ENCODE results near the gene SMCHD1.
"Not testable (repeated sequence)": the region's sequence is repeated elsewhere in the genome, so short reads cannot be mapped to it uniquely, and the experiment has no call there.

Gene SMCHD1

DNA sequence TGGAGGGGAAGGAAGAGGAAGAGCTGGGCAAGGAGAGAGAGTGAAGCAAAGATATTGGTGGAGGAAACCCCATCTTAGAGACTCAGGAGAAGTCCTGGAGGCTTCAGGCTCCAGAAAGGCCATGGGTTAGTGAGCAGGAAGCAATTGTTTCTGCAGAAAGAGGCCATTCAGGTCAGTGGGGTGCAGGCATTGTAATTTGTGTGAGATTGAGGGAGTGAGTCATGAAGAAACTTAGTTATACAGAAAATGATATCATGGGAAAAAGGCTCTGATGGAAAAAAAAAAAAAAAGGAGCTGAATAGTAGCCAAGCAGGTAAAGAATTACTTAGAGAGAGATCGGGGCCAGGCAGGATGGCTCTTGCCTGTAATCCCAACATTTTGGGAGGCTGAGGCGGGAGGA lies 195.3 kb downstream of the SMCHD1 start:
- DNase-seq (ENCODE audit: low spot score) (no peak), FAIRE-seq (no peak)

- DNase-seq (ENCODE audit: low spot score) (no peak), FAIRE-seq (no peak)
Observed at GRCh38 chr18:2851771-2852170, 196.2 kb downstream of the SMCHD1 start.

- not testable (repeated sequence) for FAIRE-seq; DNase-seq (ENCODE audit: low spot score)
Observed at GRCh38 chr18:2852460-2852859, 196.9 kb downstream of the SMCHD1 start.

GRCh38 chr18:2853173-2853925 lies 197.8 kb downstream of the SMCHD1 start:
- no peak for FAIRE-seq

DNA sequence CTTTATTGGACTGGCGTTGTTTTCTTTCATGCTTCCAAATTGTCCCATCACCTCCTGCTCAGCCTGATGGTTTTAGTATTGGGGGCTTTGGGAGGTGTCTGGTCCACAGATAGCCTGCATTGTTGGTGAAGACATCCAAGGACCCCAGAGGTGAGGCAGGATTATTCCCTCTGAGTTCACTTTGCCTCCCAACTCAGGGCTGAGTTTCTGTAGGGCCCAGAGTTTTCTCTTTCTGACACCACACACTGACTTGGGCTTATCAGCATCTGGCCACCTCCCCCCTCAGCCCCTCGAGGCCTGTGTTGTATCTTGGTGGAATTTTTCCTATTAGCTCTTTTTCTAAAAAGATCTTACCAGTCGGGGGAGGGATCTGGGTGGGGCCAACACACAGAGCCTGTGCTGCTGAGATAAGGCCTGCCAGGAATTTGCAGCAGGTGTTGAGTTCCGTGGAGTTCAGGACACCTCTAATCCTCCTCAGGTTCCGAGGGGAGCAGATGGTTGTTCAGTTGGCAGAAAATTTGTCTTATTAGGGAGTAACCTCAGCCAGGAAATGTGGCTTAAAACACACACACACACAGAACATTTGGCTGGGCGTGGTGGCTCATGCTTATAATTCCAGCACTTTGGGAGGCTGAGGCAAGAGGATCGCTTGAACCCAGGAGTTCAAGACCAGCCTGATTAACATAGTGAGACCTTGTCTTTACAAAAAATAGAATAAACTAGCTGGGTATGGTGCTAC lies 198.6 kb downstream of the SMCHD1 start:
- no peak for DNase-seq (ENCODE audit: low spot score)
- FAIRE-seq: no peak

More at GRCh38 chr18:2853173-2853925, 197.8 kb downstream of the SMCHD1 start:
- DNase-seq (ENCODE audit: low spot score): no peak

Data from RCC 7860 (cell line).